ENCODE measurements around the gene DUSP22.

DUSP22 gene

GRCh38 chr6:278494-278893, 13.8 kb upstream of the DUSP22 start:
- TF ChIP-seq SIN3A (IDR thresholded peaks at IDR 0.05; ENCODE audit: borderline replicate concordance, insufficient read depth, low read length) (no peak), FOXP2 (optimal IDR thresholded peaks at IDR 0.05; ENCODE audit: borderline replicate concordance, extremely low read depth, extremely low read length, insufficient read depth) (no peak), POLR2AphosphoS5 (IDR thresholded peaks at IDR 0.05; ENCODE audit: low read depth, low read length) (no peak), TAF1 (IDR thresholded peaks at IDR 0.05; ENCODE audit: borderline replicate concordance, insufficient read depth, low read length) (no peak)
- TF ChIP-seq, protein P1, sequence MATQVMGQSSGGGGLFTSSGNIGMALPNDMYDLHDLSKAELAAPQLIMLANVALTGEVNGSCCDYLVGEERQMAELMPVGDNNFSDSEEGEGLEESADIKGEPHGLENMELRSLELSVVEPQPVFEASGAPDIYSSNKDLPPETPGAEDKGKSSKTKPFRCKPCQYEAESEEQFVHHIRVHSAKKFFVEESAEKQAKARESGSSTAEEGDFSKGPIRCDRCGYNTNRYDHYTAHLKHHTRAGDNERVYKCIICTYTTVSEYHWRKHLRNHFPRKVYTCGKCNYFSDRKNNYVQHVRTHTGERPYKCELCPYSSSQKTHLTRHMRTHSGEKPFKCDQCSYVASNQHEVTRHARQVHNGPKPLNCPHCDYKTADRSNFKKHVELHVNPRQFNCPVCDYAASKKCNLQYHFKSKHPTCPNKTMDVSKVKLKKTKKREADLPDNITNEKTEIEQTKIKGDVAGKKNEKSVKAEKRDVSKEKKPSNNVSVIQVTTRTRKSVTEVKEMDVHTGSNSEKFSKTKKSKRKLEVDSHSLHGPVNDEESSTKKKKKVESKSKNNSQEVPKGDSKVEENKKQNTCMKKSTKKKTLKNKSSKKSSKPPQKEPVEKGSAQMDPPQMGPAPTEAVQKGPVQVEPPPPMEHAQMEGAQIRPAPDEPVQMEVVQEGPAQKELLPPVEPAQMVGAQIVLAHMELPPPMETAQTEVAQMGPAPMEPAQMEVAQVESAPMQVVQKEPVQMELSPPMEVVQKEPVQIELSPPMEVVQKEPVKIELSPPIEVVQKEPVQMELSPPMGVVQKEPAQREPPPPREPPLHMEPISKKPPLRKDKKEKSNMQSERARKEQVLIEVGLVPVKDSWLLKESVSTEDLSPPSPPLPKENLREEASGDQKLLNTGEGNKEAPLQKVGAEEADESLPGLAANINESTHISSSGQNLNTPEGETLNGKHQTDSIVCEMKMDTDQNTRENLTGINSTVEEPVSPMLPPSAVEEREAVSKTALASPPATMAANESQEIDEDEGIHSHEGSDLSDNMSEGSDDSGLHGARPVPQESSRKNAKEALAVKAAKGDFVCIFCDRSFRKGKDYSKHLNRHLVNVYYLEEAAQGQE (IDR thresholded peaks at IDR 0.05; ENCODE audit: insufficient read depth in 1 of 2, low read depth in 2 of 2, low read length in 2 of 2): no peak

GRCh38 chr6:279341-280029, 12.8 kb upstream of the DUSP22 start:
- TF ChIP-seq, protein P1 (IDR thresholded peaks at IDR 0.05; ENCODE audit: insufficient read depth in 1 of 2, low read depth in 2 of 2, low read length in 2 of 2): no peak
- no peak for TF ChIP-seq POLR2AphosphoS5 (IDR thresholded peaks at IDR 0.05; ENCODE audit: low read depth, low read length)
- TF ChIP-seq FOXP2 (optimal IDR thresholded peaks at IDR 0.05; ENCODE audit: borderline replicate concordance, extremely low read depth, extremely low read length, insufficient read depth): no peak
- no peak for TF ChIP-seq TAF1 (IDR thresholded peaks at IDR 0.05; ENCODE audit: borderline replicate concordance, insufficient read depth, low read length)
- no peak for TF ChIP-seq SIN3A (IDR thresholded peaks at IDR 0.05; ENCODE audit: borderline replicate concordance, insufficient read depth, low read length)

DNA sequence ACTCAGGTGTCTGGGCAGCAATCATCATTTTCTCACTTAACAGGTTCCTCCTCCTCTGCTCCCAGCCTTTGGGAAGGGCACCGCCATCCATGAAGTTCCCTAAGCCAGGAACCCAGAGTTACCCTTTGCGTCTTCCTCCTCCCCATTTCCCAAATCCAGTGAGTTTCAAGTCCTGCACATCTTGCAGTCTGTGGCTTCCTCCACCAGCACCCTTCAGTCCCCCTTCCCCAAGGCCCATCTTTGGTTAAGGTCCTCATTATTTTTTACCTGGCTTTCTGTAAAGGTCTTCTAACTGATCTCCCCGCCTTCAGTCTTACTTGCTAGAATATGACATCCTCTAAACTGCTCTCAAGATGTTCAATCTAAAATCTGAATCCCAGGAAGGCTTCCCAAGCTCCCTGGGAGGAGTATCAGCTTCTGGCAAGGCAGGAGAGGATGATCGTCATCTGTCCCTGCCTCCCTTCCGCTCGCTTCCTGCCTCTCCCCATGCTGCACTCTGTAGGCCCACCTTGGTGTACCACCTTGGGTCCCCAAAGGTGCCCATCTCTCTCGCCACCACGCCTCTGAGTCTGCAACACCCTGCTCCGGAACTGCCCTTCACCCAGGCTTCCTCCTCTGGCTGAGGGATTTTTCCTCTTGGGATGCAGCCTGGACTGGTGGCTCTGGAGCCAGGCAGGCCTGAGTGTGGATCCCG, 11.4 kb upstream of the DUSP22 start:
- TF ChIP-seq FOXP2 (optimal IDR thresholded peaks at IDR 0.05; ENCODE audit: borderline replicate concordance, extremely low read depth, extremely low read length, insufficient read depth): no peak
- TF ChIP-seq, protein P1 (IDR thresholded peaks at IDR 0.05; ENCODE audit: insufficient read depth in 1 of 2, low read depth in 2 of 2, low read length in 2 of 2): no peak
- no peak for TF ChIP-seq SIN3A (IDR thresholded peaks at IDR 0.05; ENCODE audit: borderline replicate concordance, insufficient read depth, low read length)
- no peak for TF ChIP-seq TAF1 (IDR thresholded peaks at IDR 0.05; ENCODE audit: borderline replicate concordance, insufficient read depth, low read length)
- no peak for TF ChIP-seq POLR2AphosphoS5 (IDR thresholded peaks at IDR 0.05; ENCODE audit: low read depth, low read length)

GRCh38 chr6:281469-282103, 10.7 kb upstream of the DUSP22 start:
- TF ChIP-seq POLR2AphosphoS5 (IDR thresholded peaks at IDR 0.05; ENCODE audit: low read depth, low read length) (no peak), TAF1 (IDR thresholded peaks at IDR 0.05; ENCODE audit: borderline replicate concordance, insufficient read depth, low read length) (no peak), FOXP2 (optimal IDR thresholded peaks at IDR 0.05; ENCODE audit: borderline replicate concordance, extremely low read depth, extremely low read length, insufficient read depth) (no peak), SIN3A (IDR thresholded peaks at IDR 0.05; ENCODE audit: borderline replicate concordance, insufficient read depth, low read length) (no peak)
- TF ChIP-seq, protein P1 (IDR thresholded peaks at IDR 0.05; ENCODE audit: insufficient read depth in 1 of 2, low read depth in 2 of 2, low read length in 2 of 2): no peak

Measured in PFSK-1 (cell line).